ENCODE measurements around the gene CDK10.

GRCh38 chr16:89716916-89717687 is 30.6 kb downstream of the CDK10 start:
- TF ChIP-seq CTCF (IDR thresholded peaks at IDR 0.05 in 2 of 3, conservative IDR thresholded peaks at IDR 0.05 in 1 of 3; ENCODE audit: insufficient read depth in 2 of 3, low read depth in 1 of 3, low read length in 3 of 3): no peak
- TF ChIP-seq POLR3A (IDR thresholded peaks at IDR 0.05; ENCODE audit: borderline replicate concordance, extremely low read depth, insufficient read depth, insufficient read length): no peak
- no peak for TF ChIP-seq NUFIP1 (IDR thresholded peaks at IDR 0.05; ENCODE audit: partially characterized antibody)
- TF ChIP-seq, protein P1, sequence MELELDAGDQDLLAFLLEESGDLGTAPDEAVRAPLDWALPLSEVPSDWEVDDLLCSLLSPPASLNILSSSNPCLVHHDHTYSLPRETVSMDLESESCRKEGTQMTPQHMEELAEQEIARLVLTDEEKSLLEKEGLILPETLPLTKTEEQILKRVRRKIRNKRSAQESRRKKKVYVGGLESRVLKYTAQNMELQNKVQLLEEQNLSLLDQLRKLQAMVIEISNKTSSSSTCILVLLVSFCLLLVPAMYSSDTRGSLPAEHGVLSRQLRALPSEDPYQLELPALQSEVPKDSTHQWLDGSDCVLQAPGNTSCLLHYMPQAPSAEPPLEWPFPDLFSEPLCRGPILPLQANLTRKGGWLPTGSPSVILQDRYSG (tag; conservative IDR thresholded peaks at IDR 0.05; ENCODE audit: low read depth): no peak
- TF ChIP-seq, protein P2, sequence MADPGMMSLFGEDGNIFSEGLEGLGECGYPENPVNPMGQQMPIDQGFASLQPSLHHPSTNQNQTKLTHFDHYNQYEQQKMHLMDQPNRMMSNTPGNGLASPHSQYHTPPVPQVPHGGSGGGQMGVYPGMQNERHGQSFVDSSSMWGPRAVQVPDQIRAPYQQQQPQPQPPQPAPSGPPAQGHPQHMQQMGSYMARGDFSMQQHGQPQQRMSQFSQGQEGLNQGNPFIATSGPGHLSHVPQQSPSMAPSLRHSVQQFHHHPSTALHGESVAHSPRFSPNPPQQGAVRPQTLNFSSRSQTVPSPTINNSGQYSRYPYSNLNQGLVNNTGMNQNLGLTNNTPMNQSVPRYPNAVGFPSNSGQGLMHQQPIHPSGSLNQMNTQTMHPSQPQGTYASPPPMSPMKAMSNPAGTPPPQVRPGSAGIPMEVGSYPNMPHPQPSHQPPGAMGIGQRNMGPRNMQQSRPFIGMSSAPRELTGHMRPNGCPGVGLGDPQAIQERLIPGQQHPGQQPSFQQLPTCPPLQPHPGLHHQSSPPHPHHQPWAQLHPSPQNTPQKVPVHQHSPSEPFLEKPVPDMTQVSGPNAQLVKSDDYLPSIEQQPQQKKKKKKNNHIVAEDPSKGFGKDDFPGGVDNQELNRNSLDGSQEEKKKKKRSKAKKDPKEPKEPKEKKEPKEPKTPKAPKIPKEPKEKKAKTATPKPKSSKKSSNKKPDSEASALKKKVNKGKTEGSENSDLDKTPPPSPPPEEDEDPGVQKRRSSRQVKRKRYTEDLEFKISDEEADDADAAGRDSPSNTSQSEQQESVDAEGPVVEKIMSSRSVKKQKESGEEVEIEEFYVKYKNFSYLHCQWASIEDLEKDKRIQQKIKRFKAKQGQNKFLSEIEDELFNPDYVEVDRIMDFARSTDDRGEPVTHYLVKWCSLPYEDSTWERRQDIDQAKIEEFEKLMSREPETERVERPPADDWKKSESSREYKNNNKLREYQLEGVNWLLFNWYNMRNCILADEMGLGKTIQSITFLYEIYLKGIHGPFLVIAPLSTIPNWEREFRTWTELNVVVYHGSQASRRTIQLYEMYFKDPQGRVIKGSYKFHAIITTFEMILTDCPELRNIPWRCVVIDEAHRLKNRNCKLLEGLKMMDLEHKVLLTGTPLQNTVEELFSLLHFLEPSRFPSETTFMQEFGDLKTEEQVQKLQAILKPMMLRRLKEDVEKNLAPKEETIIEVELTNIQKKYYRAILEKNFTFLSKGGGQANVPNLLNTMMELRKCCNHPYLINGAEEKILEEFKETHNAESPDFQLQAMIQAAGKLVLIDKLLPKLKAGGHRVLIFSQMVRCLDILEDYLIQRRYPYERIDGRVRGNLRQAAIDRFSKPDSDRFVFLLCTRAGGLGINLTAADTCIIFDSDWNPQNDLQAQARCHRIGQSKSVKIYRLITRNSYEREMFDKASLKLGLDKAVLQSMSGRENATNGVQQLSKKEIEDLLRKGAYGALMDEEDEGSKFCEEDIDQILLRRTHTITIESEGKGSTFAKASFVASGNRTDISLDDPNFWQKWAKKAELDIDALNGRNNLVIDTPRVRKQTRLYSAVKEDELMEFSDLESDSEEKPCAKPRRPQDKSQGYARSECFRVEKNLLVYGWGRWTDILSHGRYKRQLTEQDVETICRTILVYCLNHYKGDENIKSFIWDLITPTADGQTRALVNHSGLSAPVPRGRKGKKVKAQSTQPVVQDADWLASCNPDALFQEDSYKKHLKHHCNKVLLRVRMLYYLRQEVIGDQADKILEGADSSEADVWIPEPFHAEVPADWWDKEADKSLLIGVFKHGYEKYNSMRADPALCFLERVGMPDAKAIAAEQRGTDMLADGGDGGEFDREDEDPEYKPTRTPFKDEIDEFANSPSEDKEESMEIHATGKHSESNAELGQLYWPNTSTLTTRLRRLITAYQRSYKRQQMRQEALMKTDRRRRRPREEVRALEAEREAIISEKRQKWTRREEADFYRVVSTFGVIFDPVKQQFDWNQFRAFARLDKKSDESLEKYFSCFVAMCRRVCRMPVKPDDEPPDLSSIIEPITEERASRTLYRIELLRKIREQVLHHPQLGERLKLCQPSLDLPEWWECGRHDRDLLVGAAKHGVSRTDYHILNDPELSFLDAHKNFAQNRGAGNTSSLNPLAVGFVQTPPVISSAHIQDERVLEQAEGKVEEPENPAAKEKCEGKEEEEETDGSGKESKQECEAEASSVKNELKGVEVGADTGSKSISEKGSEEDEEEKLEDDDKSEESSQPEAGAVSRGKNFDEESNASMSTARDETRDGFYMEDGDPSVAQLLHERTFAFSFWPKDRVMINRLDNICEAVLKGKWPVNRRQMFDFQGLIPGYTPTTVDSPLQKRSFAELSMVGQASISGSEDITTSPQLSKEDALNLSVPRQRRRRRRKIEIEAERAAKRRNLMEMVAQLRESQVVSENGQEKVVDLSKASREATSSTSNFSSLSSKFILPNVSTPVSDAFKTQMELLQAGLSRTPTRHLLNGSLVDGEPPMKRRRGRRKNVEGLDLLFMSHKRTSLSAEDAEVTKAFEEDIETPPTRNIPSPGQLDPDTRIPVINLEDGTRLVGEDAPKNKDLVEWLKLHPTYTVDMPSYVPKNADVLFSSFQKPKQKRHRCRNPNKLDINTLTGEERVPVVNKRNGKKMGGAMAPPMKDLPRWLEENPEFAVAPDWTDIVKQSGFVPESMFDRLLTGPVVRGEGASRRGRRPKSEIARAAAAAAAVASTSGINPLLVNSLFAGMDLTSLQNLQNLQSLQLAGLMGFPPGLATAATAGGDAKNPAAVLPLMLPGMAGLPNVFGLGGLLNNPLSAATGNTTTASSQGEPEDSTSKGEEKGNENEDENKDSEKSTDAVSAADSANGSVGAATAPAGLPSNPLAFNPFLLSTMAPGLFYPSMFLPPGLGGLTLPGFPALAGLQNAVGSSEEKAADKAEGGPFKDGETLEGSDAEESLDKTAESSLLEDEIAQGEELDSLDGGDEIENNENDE (IDR thresholded peaks at IDR 0.05; ENCODE audit: low read depth, low read length): no peak
- TF ChIP-seq TEAD2 (tag; IDR thresholded peaks at IDR 0.05): no peak
- TF ChIP-seq ZSCAN32 (CRISPR knock-in tag; IDR thresholded peaks at IDR 0.05): no peak
